IMR-90 (cell line): ENCODE measurements around the gene CTPS2.

Experiments used
- CTCF ChIP-seq: conservative IDR thresholded peaks from 2 replicates; pipeline ENCODE4 v1.5.1; 2012; ENCODE audit warnings: mild to moderate bottlenecking, low read depth, low read length, improper control_type of control experiment
- NFE2L2 ChIP-seq: fragments of 150-350 bp; IDR thresholded peaks from 2 replicates; pipeline ENCODE4 v1.6.1; 2016; ENCODE audit warnings: low read depth, mild to moderate bottlenecking, low read length
- POLR2A ChIP-seq: IDR thresholded peaks from 2 replicates; pipeline ENCODE4 v1.6.1; 2012; ENCODE audit warnings: mild to moderate bottlenecking, low read depth, low read length
- RAD21 ChIP-seq: IDR thresholded peaks from 2 replicates; pipeline ENCODE4 v1.6.1; 2012; ENCODE audit warnings: low read length, improper control_type of control experiment
- USF2 ChIP-seq: fragments of 150-350 bp; IDR thresholded peaks from 2 replicates; pipeline ENCODE4 v1.6.1; 2017; ENCODE audit warnings: mild to moderate bottlenecking, antibody characterized with exemption, low read length, low read depth

GRCh38 chrX:16635040-16635439 is 77.4 kb downstream of the CTPS2 start:
- TF ChIP-seq CTCF (no peak), POLR2A (no peak), USF2 (no peak), RAD21 (no peak), NFE2L2 (no peak)
